Fibroblast of lung (primary cell): ENCODE measurements around the gene CTNNB1. TPM values are rescaled to one million over a fixed set of nuclear protein-coding genes. Genes with fewer than 3 reads are reported as not detected.

ENCODE experiments used
- DNase-seq, 2 donors: peaks; one replicate each; pipeline versions ENCODE4 v3.0.0 to v3.0.0-alpha.2; 2010; ENCODE audit warnings: low read depth in 2 of 2
- H2AFZ ChIP-seq: 2 replicates; pipeline ENCODE4 v1.5.1; 2012; ENCODE audit warnings: low read length, control low read depth, inconsistent platforms
- H3K27ac ChIP-seq: 2 replicates; pipeline ENCODE4 v1.5.1; 2011; ENCODE audit warnings: low read length, control low read depth; ENCODE audit not compliant: insufficient read depth
- H3K27me3 ChIP-seq: 2 replicates; pipeline ENCODE4 v1.5.1; 2011; ENCODE audit warnings: mild to moderate bottlenecking, low read length; ENCODE audit not compliant: control insufficient read depth, insufficient read depth
- H3K36me3 ChIP-seq: 2 replicates; pipeline ENCODE4 v1.5.1; 2011; ENCODE audit warnings: low read length; ENCODE audit not compliant: control insufficient read depth, insufficient read depth
- H3K4me1 ChIP-seq: 2 replicates; pipeline ENCODE4 v1.5.1; 2011; ENCODE audit warnings: low read length; ENCODE audit not compliant: control insufficient read depth, insufficient read depth; ENCODE audit errors: extremely low read depth
- H3K4me2 ChIP-seq: 2 replicates; pipeline ENCODE4 v1.5.1; 2011; ENCODE audit warnings: low read length, control low read depth; ENCODE audit not compliant: insufficient read depth; ENCODE audit errors: extremely low read depth
- H3K4me3 ChIP-seq, 4 experiments: fragments of 200-600 bp in 1 of 4; sonication (generic) in 1 of 4; replicated peaks in 1 of 4; 2 replicates each; pipeline ENCODE4 v1.5.1; 2011 to 2016; ENCODE audit warnings: low read length in 4 of 4, low read depth in 3 of 4, mild to moderate bottlenecking in 3 of 4, control low read depth in 2 of 4, inconsistent platforms in 1 of 4, mixed read lengths in 1 of 4; ENCODE audit not compliant: insufficient read depth in 1 of 4; ENCODE audit errors: control extremely low read depth in 1 of 4
- H3K79me2 ChIP-seq: 2 replicates; pipeline ENCODE4 v1.5.1; 2012; ENCODE audit warnings: mild to moderate bottlenecking, low read length, inconsistent platforms; ENCODE audit not compliant: control insufficient read depth, insufficient read depth
- H3K9ac ChIP-seq: 2 replicates; pipeline ENCODE4 v1.5.1; 2011; ENCODE audit warnings: mild to moderate bottlenecking, low read length, control low read depth; ENCODE audit not compliant: insufficient read depth
- H3K9me3 ChIP-seq: 2 replicates; pipeline ENCODE4 v1.5.1; 2012; ENCODE audit warnings: low read depth, low read length; ENCODE audit not compliant: control insufficient read depth, insufficient read depth
- H4K20me1 ChIP-seq: 2 replicates; pipeline ENCODE4 v1.5.1; 2011; ENCODE audit warnings: low read length; ENCODE audit not compliant: control insufficient read depth, insufficient read depth; ENCODE audit errors: extremely low read depth
- EZH2 ChIP-seq: IDR thresholded peaks from 2 replicates; pipeline ENCODE4 v1.5.1; 2012; ENCODE audit warnings: low read length, control low read depth, mild to moderate bottlenecking; ENCODE audit errors: missing control alignments
- polyA plus RNA-seq, 2 donors: library from polyadenylated mRNA; depleted of rRNA in 1 of 2; stranded (reverse) in 1 of 2; unstranded in 1 of 2; fragments of >200 nt; gene quantifications; 2 replicates each; pipeline ENCODE4 v1.2.1, GENCODE V29; 2011 to 2012; ENCODE audit warnings: missing spikeins in 1 of 2
- total RNA-seq: library from RNA; depleted of rRNA; stranded (reverse); fragments of >200 nt; gene quantifications from 2 replicates; pipeline ENCODE4 v1.2.1, GENCODE V29; 2014
- TF ChIP-seq, protein P1 (sequence below), 2 donors: IDR thresholded peaks in 1 of 2; conservative IDR thresholded peaks in 1 of 2; 1 replicate in 1 of 2; 2 replicates in 1 of 2; pipeline ENCODE4 v1.5.1; 2011 to 2012; ENCODE audit warnings: low read length in 2 of 2, control low read depth in 1 of 2, inconsistent platforms in 1 of 2, low read depth in 1 of 2, mild to moderate bottlenecking in 1 of 2

CTNNB1 gene
- total and polyA plus RNA-seq, 2 donors (not counting 1 experiment from before 2014, with no cell fraction given), result 266 to 792 TPM

DNA sequence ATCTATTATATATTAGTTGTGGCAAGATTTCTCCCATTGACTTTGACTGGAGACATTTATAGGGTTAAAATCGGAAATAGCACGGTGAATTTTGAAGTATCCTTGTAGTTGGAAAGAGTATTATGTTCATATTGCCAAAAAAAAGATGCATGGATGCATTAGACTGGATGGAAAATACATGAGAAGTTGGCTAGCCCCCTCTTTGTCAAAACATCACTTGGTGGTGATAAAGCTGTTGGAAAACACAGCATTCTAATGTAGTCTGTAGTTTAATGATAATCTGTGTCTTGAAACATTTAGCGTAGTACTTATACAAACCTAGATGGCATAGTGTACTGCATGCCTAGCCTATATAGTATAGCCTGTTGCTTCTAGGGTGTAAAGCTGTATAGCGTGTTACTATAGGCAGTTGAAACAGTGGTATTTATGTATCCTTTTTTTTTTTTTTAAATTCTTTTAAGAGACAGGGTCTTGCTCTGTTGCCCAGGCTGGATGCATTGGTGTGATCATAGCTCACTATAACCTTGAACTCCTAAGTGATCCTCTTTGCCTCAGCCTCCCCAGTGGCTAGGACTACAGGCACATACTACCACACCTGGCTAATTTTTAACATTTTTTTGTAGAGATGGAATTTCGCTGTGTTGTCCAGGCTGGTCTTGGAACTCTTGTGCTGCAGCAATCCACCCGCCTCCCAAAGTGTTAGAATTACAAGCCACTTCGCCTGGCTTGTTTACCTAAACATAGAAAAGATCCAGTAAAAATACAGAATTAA lies 21.8 kb downstream of the CTNNB1 start:
- H3K27ac ChIP-seq, result no peak overlapping the region
- peaks cover 88% of the 10 kb centered on the region for H3K79me2 ChIP-seq
- peaks cover 6% of the 10 kb centered on the region for H3K4me1 ChIP-seq
- no peak overlapping the region for H3K9ac ChIP-seq
- no peak overlapping the region for H3K4me3 ChIP-seq
- peaks cover 12% of the 10 kb centered on the region for H3K36me3 ChIP-seq
- DNase-seq, result no peak
- H4K20me1 ChIP-seq, result peaks cover 7% of the 10 kb centered on the region
- H3K9me3 ChIP-seq, result no peaks in the 10 kb centered on the region
- no peak overlapping the region for H3K4me2 ChIP-seq
- H2AFZ ChIP-seq, result no peak overlapping the region
- no peaks in the 10 kb centered on the region for H3K27me3 ChIP-seq
- TF ChIP-seq, protein P1, sequence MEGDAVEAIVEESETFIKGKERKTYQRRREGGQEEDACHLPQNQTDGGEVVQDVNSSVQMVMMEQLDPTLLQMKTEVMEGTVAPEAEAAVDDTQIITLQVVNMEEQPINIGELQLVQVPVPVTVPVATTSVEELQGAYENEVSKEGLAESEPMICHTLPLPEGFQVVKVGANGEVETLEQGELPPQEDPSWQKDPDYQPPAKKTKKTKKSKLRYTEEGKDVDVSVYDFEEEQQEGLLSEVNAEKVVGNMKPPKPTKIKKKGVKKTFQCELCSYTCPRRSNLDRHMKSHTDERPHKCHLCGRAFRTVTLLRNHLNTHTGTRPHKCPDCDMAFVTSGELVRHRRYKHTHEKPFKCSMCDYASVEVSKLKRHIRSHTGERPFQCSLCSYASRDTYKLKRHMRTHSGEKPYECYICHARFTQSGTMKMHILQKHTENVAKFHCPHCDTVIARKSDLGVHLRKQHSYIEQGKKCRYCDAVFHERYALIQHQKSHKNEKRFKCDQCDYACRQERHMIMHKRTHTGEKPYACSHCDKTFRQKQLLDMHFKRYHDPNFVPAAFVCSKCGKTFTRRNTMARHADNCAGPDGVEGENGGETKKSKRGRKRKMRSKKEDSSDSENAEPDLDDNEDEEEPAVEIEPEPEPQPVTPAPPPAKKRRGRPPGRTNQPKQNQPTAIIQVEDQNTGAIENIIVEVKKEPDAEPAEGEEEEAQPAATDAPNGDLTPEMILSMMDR (conservative IDR thresholded peaks at IDR 0.05 in 1 of 2, IDR thresholded peaks at IDR 0.05 in 1 of 2; ENCODE audit: low read depth in 1 of 2, low read length in 2 of 2), result no peak
- TF ChIP-seq EZH2, result no peak

DNA sequence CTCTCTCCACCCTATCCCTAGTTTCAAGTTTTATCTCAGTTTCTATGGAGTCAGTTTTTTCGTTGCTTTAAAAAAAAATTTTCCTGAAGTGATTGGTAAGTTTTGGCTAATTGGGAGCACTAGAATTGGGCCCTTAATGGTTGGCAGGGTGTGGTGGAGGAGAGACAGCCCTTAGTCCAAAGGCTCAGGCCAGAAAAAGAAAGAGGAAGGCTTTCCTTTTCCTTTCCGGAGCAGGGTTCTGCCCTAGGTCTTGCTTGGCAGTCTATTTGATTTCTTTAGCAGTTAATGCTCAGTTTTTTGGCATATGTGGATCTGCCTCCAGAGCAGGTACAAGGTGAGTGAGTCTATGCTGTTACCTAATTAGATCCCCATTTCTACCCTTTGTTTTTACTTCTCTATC lies 22.7 kb downstream of the CTNNB1 start:
- Histone ChIP-seq H3K36me3 (peaks cover 16% of the 10 kb centered on the region), H3K4me3 (no peak overlapping the region), H3K79me2 (peaks cover 79% of the 10 kb centered on the region), H3K4me2 (no peak overlapping the region), H4K20me1 (peaks cover 6% of the 10 kb centered on the region), H2AFZ (no peak overlapping the region), H3K27ac (no peak overlapping the region), H3K9me3 (no peaks in the 10 kb centered on the region), H3K4me1 (peaks cover 6% of the 10 kb centered on the region), H3K27me3 (no peaks in the 10 kb centered on the region), H3K9ac (no peak overlapping the region)
- TF ChIP-seq, protein P1 (conservative IDR thresholded peaks at IDR 0.05 in 1 of 2, IDR thresholded peaks at IDR 0.05 in 1 of 2; ENCODE audit: low read depth in 1 of 2, low read length in 2 of 2), result no peak
- TF ChIP-seq EZH2, result no peak
- DNase-seq, result no peak

DNA sequence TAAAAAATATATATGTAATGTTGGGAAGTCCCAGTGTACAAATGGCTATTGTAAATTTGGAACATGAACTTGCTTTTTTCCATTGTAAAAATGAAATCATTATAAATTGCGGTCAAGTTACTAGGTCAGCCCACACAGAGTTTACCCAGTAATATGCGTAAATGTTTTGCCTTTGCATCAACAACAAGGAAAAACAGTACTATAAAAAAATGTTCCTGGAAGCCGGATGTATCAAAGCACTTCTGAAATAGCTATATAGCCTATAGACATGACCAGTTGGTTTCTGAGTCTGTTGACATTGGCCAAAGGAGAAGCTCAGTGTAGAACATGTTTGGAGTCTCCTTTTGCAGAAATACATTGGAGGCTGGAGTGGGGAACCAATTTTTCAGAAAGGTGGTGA lies 23.2 kb downstream of the CTNNB1 start:
- peak in 1 of 2 donors; percentile 64 for DNase-seq
- H3K4me1 ChIP-seq, result peaks cover 6% of the 10 kb centered on the region
- H3K4me2 ChIP-seq, result no peak overlapping the region
- no peaks in the 10 kb centered on the region for H3K9me3 ChIP-seq
- peaks cover 6% of the 10 kb centered on the region for H4K20me1 ChIP-seq
- H3K79me2 ChIP-seq, result peaks cover 74% of the 10 kb centered on the region
- H3K27me3 ChIP-seq, result no peaks in the 10 kb centered on the region
- TF ChIP-seq, protein P1 (conservative IDR thresholded peaks at IDR 0.05 in 1 of 2, IDR thresholded peaks at IDR 0.05 in 1 of 2; ENCODE audit: low read depth in 1 of 2, low read length in 2 of 2), result no peak
- TF ChIP-seq EZH2, result no peak
- no peak overlapping the region for H2AFZ ChIP-seq
- peaks cover 16% of the 10 kb centered on the region for H3K36me3 ChIP-seq
- no peak overlapping the region for H3K9ac ChIP-seq
- no peak overlapping the region for H3K27ac ChIP-seq
- no peak overlapping the region for H3K4me3 ChIP-seq
